Measurements from ENCODE around the gene SPOP.

- TF ChIP-seq CTCF (IDR thresholded peaks at IDR 0.05) (no peak), ZFX (IDR thresholded peaks at IDR 0.05; ENCODE audit: borderline replicate concordance) (no peak)
Observed at GRCh38 chr17:49674507-49674906, 3.4 kb downstream of the SPOP start.
